Stromal cell of bone marrow (primary cell): Measurements from ENCODE around the gene SMIM34.
"Not testable (repeated sequence)": the region's sequence is repeated elsewhere in the genome, so short reads cannot be mapped to it uniquely, and the experiment has no call there.

ENCODE experiments used
- DNase-seq: peaks from one replicate; pipeline ENCODE4 v3.0.0-alpha.2; 2012; ENCODE audit warnings: low read depth

SMIM34 gene, protein sequence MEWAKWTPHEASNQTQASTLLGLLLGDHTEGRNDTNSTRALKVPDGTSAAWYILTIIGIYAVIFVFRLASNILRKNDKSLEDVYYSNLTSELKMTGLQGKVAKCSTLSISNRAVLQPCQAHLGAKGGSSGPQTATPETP

DNA sequence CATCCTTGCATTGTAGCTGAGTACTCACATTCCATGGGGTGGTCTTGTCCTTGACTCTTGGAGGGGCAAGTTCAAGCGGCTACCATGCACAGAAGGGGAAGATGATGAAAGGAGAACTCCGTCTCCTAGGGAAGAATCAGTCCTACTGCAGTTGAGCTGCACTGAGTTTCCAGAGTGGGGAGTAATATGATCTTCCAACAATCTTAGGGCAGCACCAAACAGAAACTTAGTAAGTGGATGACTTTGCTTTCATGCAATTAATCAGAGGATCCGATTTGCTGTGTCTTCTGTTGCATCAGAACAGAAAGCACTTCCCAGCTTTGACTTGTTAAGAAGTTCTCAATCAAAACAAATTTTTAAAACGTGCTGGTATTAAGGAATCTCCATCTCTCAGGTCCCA is at the start of gene SMIM34:
Gene SMIM34, minus strand, starts transcription at position 147 of the 400 bp plus-strand sequence. Its CDS starts 112 bp downstream, at position 35.
- not testable (repeated sequence) for DNase-seq

DNA sequence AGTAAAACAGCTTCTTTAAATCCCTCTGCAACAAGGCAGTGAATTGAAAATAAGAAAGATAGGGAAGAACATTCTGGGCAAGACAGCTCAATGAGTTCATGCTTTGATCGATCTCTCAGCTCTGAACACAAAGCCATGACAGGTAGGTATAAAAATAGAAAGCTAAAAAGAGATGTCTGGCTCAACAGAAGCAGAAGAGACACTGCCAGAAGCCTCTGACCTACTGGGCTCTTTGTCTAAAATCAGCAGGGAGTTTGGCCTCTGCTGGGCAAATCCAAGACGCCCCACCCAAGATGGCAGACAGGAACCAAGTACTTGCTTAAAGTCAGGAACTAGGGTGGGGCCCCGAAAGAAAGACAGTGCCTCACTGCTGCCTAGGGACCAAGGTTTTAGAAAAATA is 43.6 kb upstream of the SMIM34 start:
- DNase-seq: not testable (repeated sequence)

DNA sequence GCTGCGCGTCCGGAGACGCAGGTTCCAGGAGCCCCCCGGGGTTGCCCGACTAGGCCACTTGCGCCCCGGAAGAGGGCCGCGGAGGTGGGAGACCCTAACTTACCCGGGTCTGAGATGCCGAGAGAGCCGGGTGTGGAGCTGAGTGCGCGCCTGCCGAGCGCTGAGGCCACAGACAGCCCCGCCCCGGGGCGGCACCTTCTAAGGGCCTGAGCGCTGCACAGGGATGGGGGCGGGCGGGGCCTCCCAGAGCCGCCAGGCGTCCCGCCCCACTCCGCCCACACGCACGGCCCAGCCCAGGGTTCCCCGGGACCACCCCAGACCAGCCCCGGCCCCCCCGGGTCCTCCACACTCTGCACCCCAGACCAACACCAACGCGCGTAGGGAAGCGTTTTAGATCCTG is 35.7 kb upstream of the SMIM34 start:
- not testable (repeated sequence) for DNase-seq

DNA sequence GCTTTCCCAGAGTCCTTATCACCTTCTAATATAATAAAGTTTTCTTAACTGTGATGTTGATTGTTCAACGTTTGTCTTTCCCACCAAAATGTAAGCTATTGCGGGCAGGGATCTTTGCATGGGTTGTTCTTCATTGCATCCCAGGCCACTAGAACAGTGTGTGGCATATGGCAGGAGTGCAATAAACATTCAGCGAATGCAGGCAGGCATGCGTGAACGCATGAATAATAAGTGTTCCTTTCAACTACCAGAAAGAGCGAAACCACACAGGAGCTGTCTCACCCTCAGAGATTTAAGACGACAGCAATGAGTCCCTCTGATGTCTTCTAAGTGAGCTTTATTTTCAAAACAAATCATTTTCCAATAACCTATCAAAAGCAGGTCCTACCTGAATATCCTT is 34.5 kb upstream of the SMIM34 start:
- DNase-seq: not testable (repeated sequence)

DNA sequence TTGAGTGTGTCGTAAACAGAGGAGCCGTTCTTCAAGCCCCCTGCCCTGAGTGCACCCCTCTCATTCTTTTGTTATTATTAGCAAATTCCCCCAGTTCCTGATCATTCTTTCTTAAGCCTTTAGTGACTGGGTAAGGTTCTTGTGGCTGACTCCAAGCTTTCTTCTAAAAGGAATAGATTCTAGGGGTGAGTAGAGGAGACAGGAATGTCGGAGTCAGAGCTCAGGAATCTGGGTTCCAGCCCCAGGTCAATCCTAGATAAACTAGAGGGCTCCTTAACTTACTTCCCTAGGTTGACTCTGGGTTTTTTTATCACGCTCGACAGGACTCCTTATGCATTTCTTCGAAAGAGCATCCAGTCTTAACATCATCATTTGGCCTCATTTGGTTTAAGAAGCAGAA is 32.4 kb upstream of the SMIM34 start:
- not testable (repeated sequence) for DNase-seq

DNA sequence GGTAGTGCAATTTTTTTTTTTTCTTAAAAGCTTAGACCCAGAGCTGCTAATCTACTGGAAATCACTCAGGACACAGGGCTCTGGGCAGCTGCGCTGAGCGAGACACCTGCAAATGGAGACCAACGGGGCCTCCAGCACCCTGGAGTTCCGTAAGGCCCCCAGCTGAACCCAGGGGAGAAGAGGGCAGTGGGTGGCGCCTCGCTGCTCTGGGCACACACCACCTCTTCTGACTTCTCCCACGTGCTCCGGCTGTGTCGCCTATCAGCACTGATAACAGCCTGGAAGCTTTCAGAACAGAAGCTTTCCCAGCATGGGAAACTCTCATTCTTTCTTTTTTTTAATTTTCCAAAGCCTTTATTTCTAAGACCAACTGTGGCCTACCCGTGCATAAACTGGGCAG is 31.9 kb upstream of the SMIM34 start:
- not testable (repeated sequence) for DNase-seq

DNA sequence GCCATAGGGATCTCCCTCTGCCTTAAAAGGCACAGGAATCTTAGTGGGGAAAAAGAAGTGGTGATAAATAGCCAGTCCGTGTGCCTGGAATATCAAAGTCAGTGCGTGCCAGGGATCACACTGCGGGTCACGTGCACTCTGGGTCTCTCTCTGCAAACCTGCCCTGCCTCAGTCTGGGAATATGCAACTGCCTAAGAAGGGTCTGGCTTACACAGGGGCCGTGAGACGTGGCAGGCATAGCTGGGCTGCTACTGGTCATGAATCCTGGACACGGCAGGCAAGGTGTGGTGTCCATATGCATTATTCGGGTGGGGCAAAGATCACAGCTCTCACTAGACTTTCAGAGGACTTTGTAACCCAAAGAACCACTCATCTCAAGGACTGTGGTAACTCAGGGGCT is 23.3 kb upstream of the SMIM34 start:
- not testable (repeated sequence) for DNase-seq

DNA sequence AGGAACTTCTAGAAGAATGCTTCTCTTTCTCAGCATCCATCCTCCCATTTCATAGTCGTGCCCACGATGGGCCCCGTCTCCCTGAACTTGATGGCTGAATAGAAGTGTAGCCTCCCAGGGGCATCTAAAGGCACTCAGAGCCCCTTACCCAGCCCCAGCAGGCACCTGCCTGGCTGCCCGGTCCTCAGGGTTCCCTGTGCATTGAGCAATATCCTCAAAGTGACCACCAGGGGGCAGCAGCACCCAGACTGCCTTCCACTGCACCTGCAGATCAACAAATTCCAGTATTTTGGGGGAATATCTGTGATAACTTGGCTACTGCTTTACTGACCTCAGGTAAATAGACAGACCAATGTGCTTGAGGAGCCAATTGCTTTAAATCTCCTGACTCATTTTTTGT is 19.7 kb upstream of the SMIM34 start:
- not testable (repeated sequence) for DNase-seq

DNA sequence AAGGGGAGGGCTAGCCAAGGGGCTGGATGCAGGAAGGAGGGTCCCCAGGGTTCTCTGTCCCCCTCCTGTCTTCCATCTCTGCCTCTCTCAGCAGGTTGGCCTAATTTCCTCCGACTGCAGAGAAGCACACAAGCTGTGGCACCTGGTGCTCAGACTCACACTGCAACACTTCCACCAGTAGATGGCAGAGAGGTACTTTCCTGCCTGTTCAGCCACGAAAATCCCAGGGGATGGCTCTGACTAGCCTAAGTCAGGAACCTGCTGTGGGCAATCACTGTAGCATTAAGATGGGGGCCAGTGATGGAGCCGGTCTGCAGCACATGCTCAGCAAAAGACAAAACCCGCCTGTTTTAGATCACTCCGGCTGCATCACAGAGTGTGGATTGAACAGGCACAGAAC is 6.0 kb upstream of the SMIM34 start:
- DNase-seq: not testable (repeated sequence)

DNA sequence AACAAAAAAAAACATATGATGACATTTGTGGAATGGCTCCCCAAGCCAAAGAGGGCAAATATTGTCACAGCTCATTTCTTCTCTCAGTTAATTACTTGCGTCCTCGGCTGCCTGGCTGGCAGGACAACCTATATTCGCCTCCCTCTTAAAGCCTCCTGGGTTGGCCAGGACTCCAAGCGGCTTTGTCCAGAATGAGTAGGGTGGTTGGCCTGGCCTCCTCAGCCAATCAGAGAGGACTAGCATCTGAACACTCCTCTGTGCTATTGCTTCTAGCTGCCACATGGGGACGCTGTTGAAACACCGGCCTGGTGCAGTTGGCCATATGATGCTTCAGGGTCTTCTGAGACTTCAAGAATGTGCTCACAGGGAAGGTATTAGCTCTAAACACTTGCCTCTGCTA is 4.7 kb upstream of the SMIM34 start:
- not testable (repeated sequence) for DNase-seq

DNA sequence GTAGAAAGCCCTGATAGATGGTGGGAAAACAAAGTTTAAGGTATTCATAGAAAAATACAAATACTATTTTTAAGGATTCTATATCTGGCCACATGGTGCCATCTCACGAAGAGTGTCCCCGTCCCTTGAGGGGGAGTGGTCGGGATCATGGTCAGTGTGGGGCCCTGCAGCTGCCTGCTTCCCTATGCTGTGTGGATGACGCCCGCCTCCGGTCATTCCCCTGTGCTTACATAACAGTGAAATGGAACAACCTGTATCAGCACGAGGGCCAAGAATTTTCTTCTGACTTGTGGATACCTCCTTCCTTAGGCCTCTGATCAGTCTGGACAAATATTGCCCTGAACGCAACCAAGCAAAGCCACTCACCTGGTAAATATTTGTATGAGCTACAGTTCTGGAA is 3.6 kb upstream of the SMIM34 start:
- not testable (repeated sequence) for DNase-seq

DNA sequence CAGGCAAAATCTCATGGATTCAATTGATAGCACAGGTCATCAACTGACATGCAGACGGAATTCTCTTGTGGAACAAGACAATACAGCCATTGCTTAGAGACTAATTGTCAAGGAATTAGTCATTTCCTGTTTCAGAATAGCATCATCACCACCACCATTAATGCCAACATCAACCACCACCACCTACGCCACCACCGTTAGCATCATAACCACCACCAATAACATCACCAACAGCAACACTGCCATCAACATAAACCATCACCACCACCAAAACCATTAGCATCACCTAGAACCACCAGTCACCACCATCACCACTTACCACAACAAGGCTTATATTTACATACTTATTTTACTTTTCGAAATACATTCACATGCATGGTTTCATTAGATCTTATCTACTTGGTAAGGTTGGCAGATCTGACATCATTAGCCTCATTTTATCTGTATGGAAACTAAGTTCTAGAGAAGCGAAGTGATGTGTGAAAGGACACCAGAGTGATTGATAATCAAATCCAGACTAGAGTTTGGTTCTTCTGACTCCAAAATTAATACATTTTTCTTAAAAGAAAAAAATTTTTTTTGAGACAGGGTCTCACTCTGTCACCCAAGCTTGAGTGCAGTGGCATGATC is 6.2 kb downstream of the SMIM34 start:
- not testable (repeated sequence) for DNase-seq

DNA sequence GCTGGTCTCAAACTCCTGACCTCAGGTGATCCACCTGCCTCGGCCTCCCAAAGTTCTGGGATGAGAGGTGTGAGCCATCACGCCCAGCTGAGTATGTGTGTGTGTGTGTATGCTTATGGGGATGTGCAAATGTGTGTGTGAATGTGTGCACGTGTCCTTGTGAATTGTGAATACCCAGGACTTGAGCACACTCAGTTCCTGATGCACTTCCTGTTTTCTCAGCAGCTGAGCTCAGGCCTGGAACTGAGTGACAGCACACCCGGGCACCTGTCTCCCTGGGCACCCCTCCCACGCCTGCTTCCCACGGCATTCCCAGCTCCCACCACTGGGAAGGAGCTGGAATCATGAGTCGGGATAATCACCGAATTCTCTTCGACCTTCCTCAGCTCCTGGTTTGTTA is 16.5 kb downstream of the SMIM34 start:
- DNase-seq: not testable (repeated sequence)

DNA sequence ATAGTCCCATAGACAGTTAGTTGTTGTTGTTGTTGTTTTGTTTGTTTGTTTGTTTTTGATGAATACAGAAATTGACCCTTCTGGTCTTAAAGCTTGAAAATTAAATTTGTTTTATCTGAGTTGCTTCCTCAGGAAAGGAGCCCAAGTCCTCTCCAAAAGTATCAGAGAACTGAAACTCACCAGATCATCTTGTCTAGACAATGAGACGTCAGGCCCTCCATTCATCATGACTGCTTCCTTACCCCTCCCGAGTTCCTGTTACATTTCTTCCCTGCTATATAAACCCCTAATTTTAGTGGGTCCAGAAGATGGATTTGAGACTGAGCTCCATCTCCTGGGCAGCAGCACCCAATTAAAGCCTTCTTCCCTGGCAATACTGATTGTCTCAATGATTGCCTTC is 17.1 kb downstream of the SMIM34 start:
- not testable (repeated sequence) for DNase-seq

DNA sequence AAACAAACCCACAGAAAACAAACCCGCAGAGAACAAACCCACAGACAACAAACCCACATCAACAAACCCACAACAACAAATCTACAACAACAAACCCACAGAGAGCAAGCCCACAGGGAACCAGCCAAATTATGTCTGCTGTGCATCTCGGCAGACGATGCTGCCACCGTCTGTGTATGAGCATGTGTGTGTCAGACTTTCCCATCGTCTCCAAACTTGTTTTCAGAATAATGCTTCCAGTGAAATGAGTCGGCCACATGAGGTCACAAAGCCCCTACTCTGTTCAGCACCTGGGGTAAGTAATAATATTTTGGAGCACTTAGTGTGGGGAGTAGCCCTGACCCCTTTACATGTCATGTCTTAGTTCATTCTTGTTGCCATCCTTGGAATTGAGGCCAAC is 17.6 kb downstream of the SMIM34 start:
- not testable (repeated sequence) for DNase-seq

DNA sequence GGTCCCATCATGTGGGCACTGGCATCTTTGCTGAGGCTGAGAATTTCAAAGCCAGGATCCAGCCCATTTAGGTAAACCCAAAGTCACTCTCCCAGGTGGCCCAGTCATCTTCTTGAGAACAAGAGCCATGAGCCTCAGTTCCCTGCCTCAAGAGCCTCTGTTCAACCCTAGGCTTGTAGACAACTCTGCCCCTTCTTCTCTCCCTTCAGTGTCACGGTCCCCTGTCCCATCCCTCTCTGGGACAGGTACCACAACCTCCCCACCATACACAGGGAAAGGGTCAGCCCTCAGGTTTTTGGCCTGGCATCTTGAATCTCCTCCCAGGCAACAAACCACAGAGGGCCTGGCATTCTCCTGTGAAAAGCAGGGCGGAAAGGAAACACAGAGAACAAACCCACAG is 18.1 kb downstream of the SMIM34 start:
- DNase-seq: not testable (repeated sequence)

DNA sequence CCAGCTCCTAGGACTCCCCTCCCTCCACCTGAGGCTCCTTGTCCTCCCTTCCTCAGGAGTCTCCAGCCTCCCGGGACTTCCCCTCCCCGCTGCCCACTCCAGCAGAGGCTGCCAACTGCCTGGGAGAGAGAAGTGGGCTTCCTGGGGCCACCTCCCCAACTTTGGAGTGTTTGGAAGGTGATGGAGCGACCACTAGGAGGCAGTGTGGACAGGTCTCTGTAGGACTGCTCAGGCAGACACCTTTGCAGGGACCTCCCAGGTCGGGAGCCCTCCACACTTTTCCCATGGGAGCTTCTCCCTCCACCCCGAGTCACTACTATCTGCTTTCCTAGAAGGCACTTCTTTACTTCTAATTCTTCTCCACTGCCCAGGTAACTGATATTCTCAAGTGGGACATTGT is 19.0 kb downstream of the SMIM34 start:
- not testable (repeated sequence) for DNase-seq

DNA sequence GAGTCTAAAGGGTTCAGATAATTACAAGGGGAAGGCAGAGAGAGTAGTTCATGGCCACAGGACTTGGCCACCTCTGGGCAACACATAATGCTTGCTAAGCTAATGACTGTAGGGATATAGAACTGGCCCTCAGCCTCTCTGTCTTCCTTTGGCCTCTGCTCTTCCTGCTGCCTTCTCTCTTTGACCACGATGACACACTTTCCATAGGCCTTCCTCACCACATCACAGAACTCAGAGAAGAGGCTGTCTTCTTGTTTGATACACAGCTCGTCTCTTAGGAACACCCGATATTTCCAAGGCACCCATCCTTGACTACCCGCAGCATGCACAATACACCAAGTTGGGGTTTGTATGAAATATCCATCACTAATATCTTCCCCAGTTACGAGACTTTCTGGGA is 23.2 kb downstream of the SMIM34 start:
- not testable (repeated sequence) for DNase-seq

DNA sequence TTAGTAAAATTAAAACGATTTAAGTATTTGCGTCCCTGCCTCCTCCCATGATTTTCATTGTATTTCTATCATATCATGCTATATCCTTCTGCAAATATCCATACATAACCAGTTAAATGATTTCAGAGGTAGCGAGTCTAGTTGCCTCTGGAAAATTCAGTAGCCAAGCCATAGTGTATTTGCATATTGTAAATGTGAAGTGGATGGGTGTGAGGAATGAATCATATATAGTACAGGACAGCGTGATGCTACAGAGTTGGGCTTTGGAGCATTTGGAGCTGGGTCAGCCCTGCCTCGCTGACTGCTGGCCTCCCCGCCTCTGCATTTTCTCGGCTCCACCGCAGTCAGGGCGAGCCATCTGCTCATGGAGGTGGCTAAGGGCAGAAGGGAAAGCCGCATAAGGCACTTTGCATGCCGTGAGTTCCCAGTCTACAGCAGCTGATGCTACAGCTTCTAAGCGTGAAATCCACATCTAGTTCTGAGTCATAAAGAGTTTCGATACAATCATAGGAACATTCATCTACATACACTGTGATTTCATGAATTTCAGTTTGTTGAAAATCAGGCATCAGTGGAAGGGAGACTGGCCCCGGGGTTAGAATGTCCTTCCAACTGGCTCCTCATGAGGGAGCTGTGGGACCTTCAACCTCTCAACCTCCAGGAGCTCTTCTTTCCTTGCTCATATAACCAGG is 39.9 kb downstream of the SMIM34 start:
- DNase-seq: not testable (repeated sequence)

DNA sequence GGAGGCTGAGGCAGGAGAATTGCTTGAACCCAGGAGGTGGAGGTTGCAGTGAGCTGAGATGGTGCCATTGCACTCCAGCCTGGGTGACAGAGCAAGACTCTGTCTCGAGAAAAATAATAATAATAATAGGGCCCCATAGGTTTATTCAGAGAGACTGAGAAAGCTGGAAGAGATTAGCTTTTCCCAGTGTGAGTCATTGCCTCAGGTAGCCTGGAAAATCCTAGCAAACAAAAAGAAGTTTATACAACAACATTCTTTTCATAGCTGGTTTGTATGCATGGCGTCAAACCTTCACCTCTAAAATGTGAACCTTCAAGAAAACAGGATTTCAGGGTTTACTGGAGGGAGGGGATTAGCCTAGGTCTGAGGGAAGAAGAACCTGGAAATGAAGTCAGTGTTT is 40.6 kb downstream of the SMIM34 start:
- DNase-seq: not testable (repeated sequence)

DNA sequence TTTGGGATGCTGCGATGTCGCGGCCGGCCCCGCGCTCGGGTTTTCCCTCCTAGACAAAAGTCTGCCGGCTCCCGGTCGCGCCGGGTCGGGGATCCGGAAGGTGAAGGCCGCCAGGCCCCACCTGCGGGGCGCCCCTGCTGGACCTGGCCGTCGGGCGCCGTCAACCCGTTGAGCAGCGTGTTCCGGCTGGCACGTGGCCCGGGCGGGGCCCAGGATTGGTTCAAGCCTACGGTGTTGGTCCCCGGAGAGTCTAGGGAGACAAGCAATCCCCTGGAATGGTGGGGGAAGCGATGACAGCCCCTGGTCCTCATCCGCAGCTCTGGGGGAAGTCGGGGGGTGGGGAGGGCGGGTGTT is 48.2 kb downstream of the SMIM34 start:
- DNase-seq: not testable (repeated sequence)

DNA sequence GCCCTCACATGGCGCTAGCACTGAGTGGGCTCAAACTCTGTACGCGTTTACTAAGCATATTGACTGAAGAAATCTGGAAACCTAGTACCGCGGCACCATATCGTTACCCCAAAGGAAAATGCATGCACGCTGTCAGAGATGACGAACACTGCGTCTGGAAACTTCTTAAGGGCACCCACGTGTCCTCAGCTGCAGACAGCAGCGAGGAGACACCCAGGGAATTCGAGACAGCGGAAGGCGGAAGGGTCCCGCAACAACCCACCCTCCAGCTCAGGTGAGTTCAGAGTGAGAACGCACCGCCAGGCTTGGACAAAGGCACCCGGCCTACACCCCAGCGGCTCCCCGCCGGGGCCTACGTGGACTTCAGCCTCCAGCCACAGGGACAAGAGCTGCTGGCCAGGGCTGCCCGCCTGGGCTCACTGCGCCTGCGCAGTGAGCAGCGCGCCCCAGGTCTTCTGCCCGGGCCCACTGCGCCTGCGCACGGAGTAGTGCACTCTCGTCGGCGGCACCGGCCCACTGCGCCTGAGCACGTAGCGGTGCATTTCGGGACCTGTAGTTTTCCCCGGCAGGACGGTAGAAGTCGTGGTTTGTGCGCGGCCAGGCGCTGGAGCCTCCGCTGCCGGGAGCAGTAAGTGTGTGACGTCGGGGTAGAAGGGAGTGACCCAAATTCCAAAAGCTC is 48.7 kb downstream of the SMIM34 start, which contains the start of gene SMIM11:
Gene SMIM11, plus strand, starts transcription at position 568 of the 679 bp plus-strand sequence. CDS start 3,998 bp downstream, outside the sequence.
- DNase-seq: not testable (repeated sequence)

DNA sequence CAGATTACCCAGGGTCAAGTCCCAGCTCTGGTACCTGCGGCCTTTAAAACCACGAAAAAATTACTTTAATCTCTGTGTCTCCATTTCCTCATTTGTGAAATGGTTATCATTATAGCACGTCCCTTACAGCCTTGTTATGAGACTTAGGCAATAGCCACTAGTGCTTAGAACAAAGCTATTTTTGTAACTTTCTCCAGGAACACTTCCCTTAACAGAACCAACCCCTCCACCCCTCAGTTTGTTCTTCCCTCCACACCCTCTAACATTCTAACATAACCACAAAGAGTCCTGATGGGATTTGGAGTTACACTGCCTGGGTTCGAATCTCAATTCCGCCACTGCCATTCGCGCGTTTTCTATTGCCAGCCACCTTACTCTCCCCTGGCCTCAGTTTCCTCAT is 49.3 kb downstream of the SMIM34 start:
- not testable (repeated sequence) for DNase-seq
